Measurements from ENCODE around the gene CAPN5. TPM values are rescaled to one million over a fixed set of nuclear protein-coding genes. Genes with fewer than 3 reads are reported as not detected.

The CAPN5 gene
- total and polyA plus RNA-seq, 2 experiments from 2014 or later: 10.2 to 32.2 TPM

- TF ChIP-seq ZNF462 (CRISPR knock-in tag; IDR thresholded peaks at IDR 0.05) (no peak), JUNB (IDR thresholded peaks at IDR 0.05; ENCODE audit: unreplicated experiment) (no peak), CREB1 (CRISPR knock-in tag; IDR thresholded peaks at IDR 0.05; ENCODE audit: low read depth) (no peak), REST (IDR thresholded peaks at IDR 0.05; ENCODE audit: unreplicated experiment) (no peak), POLR2AphosphoS5 (IDR thresholded peaks at IDR 0.05; ENCODE audit: low read depth) (no peak), ZNF114 (CRISPR knock-in tag; IDR thresholded peaks at IDR 0.05) (no peak), EZH2 (IDR thresholded peaks at IDR 0.05; ENCODE audit: low read depth, unreplicated experiment) (no peak), ZNF331 (CRISPR knock-in tag; IDR thresholded peaks at IDR 0.05; ENCODE audit: low read depth) (no peak), STAT1 (IDR thresholded peaks at IDR 0.05; ENCODE audit: unreplicated experiment) (no peak)
These were observed 86.8 kb downstream of the CAPN5 start (continued) for GRCh38 chr11:77153276-77154185.

Data from GM23338 (cell line).